ENCODE data around the gene SOAT2.
A peak's percentile ranks its signal among the peaks of the same experiment; 100 is the strongest.
"Not testable (repeated sequence)": the region's sequence is repeated elsewhere in the genome, so short reads cannot be mapped to it uniquely, and the experiment has no call there.

SOAT2 gene

DNA sequence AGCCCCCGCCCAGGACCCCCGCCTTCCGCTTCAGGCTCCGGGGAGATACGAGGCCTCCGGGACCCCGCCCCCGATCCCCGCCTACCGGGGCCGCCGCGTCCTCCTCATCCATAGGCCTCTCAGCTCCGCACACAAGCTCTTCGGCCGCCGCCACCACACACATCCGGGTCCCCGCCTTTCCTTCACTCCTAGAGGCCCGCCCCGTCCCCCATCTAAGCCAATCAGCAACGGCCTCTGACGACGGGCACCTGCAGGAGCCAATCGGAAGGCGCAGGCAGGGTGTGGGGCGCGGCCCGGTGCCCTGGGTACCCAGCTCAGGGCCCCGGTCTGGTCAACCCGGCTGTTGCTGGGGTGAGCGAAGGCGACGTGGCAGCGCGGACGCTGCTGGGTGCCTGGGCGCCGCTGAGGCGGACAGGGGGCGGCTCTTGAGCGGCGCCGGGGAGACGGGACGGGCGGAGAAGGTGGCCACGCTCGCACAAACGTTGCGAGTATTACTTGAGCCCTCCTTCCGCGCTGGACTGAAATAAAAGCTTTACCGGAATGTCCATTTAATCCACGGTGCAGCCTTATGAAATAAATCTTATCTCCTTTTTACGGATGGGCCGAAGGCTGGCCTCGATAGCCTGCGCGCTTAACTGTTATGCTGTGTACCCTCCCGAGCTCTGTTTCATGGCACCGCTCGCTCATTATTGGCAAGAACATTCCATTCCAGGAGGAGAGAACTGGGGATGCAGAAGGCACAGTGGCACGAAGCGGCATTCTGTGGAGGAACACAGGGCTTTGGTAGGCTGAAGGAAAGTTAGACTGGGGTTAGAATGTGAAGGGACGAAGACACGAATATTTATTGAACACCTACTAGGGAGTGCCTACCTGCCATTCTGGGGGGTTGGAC is 23.8 kb upstream of the SOAT2 start, which contains the start of gene SPRYD3:
TSS of gene SPRYD3 (minus strand) at position 165 of the 892 bp plus-strand sequence. CDS start at position 108, 57 bp downstream.
- peak; percentile 95 to 98 (median 95) for DNase-seq (ENCODE audit: low read depth in 2 of 3, low spot score in 1 of 3)

DNA sequence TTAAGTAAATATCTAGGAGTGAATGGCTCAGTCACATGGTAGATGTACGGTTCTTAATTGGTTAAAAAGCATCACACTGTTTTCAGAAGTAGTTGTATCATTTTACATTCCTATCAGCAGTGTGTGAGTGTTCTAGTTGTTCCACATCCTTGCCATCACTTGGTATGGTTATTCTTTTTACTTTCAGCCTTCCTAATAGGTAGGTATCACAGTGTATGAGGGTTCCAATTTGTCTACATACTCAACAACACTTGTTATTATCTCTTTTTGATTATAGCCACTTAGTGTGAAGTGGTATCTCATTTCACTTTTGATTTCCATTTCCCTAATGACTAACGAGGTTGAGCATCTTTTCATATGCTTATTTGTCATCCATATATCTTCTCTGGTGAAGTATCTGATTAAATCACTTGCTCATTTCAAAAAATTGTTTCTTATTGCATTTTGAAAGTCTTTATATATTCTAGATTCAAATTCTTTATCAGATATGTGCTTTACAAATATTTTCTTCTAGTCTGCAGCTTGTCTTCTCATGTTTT is 20.6 kb upstream of the SOAT2 start:
- DNase-seq (ENCODE audit: low read depth in 2 of 3, low spot score in 1 of 3) = no peak

DNA sequence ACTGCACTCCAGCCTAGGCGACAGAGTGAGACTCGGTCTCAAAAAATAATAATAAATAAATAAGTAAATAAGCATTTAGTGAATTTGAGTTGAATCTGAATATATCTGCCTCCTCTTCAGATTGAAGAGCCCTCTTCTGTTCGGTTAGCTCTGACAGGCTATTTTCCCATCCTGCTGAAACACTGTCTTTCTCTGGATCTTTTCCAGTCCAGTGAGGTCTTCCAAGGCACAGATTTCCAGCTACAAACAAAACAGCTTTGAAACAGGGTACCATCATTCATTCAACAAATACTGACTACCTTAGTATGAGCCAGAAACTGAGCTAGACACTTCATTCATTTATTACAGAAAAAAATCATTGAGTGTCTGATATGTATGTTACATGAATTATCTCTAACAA is 16.9 kb upstream of the SOAT2 start:
- DNase-seq (ENCODE audit: low read depth in 2 of 3, low spot score in 1 of 3) = no peak

DNA sequence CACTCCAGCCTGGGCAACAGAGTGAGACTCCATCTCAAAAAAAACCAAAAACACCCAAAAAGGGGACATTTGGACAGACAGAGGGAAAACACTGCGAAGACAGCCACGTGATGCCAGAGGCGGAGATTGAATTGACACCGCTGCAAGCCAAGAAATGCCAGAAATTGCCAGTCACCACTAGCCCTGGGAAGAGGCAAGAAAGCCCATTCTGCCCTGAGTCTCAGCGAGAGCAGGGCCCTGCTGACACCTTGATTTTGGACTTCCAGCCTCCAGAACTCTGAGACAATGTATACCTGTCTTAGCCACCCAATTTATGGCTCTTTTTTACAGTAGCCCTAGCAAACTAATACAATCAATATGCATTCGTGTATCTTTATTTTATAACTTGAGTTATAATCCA is 13.2 kb upstream of the SOAT2 start:
- DNase-seq (ENCODE audit: low read depth in 2 of 3, low spot score in 1 of 3) = no peak

GRCh38 chr12:53090554-53090953 is 12.7 kb upstream of the SOAT2 start:
- DNase-seq (ENCODE audit: low read depth in 2 of 3, low spot score in 1 of 3) = no peak

DNA sequence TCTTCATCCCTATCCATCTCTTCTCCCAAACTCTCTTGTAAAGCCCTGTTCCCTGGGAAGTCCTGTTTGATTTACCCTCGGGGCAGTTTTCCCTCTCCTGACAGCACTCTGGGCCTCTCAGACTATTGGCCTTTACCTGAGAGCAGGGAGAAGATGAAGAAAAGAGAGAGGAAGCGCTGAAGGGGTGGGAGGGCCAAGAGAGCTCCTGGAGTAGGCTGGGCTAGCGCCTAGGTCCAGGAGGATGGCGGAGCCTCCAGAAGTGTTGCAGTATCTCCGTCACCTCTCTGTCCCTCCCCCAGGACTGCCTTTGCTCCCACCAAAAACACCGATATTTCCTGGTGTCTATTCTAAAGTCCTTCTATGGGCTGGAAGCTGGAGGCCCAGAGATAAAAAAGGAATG is 11.5 kb upstream of the SOAT2 start:
- no peak for DNase-seq (ENCODE audit: low read depth in 2 of 3, low spot score in 1 of 3)

DNA sequence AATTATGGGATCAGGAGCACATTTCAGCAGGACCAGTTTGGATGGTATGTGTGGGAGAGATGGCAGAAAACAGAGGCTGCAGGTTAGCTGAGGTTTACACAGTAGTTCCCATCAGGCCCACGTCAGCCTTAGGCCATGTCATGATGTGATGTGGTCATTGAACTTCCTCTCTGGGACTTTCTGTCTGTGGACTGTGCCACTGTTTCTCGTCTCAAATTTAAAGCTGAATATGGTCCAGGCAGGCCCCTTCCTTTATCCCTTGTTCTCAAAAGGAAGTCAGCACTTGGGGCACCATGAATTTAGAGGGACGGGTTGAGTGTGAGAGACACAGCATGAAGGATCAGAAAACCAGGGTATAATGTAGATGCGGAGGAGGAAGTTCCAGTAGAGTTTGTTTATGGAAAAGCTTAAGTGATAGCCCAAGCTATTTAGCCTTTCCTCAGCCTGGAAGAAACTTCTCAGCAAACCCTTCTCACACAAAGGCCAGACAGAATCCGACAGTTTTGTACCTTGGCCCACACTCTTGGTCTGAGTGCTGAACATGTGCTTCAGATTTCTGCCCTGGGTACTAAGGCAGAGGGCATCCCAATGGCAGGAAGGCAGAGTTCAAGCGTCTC is 9.4 kb upstream of the SOAT2 start:
- DNase-seq (ENCODE audit: low read depth in 2 of 3, low spot score in 1 of 3) = no peak

GRCh38 chr12:53094394-53094787 is 8.9 kb upstream of the SOAT2 start:
- no peak for DNase-seq (ENCODE audit: low read depth in 2 of 3, low spot score in 1 of 3)

DNA sequence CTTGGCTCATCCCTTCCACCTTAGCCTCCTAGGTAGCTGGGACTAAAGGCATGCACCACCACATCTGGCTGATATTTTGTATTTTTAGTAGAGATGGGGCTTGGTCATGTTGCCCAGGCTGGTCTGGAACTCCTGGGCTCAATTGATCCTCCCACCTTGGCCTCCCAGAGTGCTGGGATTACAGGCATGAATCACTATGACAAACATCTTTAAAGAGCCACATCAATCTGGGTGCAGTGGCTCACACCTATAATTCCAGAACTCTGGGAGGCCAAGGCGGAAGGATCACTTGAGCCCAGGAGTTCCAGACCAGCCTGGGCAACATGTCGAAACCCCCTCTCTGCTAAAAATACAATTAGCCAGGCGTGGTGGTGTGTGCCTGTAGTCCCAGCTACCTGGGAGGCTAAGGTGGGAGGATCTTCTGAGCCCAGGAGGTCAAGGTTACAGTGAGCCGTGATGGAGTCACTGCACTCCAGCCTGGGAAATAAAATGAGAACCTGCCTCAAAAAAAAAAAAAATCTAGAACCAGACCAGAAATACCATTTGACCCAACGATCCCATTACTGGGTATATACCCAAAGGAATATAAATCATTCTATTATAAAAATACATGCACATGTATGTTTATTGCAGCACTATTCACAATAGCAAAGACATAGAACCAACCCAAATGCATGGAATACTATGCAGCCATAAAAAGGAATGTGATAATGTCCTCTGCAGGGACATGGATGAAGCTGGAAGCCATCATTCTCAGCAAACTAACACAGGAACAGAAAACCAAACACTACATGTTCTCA is 8.3 kb upstream of the SOAT2 start:
- DNase-seq (ENCODE audit: low read depth in 2 of 3, low spot score in 1 of 3) = not testable (repeated sequence)

DNA sequence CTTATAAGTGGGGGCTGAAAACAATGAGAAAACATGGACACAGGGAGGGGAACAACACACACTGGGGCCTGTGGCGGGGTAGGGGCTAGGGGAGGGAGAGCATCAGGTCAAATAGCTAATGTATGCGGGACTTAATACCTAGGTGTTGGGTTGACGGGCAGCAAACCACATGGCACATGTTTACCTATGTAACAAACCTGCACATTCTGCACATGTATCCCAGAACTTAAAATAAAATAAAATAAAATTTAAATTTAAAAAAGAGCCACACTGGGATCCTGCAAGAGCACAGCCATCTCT is 7.7 kb upstream of the SOAT2 start:
- not testable (repeated sequence) for DNase-seq (ENCODE audit: low read depth in 2 of 3, low spot score in 1 of 3)

DNA sequence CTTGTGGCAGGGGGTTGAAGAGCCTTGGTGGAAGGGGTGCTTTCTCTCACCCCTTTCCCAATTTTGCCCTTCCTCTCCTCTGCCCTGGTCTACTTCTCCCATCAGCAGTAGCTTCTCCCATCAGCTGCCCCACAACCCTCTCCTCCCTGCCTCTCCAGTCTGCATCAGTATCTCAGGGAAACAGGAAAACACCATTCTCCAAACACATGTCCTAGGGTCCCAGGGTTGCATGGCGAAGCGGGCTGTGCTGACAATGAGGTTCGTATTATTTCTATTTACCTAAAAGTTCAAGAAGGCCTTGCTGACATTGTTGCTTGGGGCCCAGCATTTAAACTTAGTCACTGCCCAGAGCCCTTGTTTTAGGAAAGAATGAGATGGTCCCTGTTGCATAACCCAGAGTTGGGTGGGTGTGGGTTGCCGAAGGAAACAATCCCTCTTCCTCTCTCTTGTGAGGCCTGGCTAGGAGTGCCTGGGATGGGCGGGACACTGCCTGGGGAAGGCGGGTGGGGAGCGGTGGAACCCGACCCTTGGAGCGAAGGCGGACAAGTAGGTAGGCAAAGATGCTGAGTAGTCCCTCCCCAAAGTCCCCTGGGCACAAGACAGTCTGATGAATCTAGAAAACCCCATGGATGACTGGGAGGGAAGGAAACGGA is 7.1 kb upstream of the SOAT2 start:
- DNase-seq (ENCODE audit: low read depth in 2 of 3, low spot score in 1 of 3) = no peak

- DNase-seq (ENCODE audit: low read depth in 2 of 3, low spot score in 1 of 3) = no peak
These were observed 6.5 kb upstream of the SOAT2 start for GRCh38 chr12:53096759-53097158.

GRCh38 chr12:53097207-53097563 is 6.1 kb upstream of the SOAT2 start:
- no peak for DNase-seq (ENCODE audit: low read depth in 2 of 3, low spot score in 1 of 3)

- DNase-seq (ENCODE audit: low read depth in 2 of 3, low spot score in 1 of 3) = peak in 2 of 3 donors; percentile 28 to 53
These were observed 5.5 kb upstream of the SOAT2 start, which contains the start of gene IGFBP6 for GRCh38 chr12:53097564-53098353. IGFBP6 (plus strand) TSS chr12:53097667; CDS start chr12:53097718, 51 bp downstream.

GRCh38 chr12:53098354-53098981 is 4.8 kb upstream of the SOAT2 start:
- peak in 1 of 3 donors; percentile 24 for DNase-seq (ENCODE audit: low read depth in 2 of 3, low spot score in 1 of 3)

DNA sequence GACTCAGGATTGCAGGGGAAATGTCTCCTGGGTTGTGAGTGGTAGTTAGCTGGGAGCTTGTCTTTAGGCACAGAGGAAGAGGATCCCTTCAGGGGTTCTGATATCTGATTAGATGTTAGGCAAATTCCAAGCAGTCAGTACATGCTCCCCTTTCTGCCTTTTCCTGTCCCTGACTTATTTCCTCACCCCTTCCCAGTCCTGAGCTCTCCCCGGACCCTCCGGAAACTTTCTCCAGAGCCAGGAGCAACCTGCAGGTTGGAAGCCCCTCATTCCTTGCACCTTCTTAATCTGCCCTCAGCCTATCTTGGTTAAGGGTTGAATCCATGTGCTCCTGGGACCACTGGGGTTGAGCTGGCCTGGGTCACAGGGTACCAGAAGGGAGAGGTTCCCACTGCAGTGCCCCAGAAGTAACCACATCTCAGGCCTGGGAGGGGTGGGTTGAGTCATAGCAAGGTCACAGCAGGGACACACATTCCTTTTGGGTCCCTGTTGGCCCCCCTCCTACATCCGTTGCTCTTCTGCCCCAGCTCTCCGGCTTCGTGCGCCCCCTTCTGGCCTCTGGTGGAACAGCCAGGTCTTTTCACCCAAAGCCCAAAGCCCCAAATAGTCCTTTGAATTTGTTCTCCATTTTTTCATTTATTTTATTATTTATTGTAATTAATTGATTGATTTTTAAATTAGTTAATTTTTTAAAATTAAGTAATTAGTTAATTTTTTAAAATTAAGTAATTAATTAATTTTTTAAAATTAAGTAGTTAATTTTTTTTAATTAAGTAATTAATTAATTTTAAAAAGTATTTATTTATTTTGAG is 4.0 kb upstream of the SOAT2 start:
- peak; percentile 83 to 94 (median 84) for DNase-seq (ENCODE audit: low read depth in 2 of 3, low spot score in 1 of 3)

DNA sequence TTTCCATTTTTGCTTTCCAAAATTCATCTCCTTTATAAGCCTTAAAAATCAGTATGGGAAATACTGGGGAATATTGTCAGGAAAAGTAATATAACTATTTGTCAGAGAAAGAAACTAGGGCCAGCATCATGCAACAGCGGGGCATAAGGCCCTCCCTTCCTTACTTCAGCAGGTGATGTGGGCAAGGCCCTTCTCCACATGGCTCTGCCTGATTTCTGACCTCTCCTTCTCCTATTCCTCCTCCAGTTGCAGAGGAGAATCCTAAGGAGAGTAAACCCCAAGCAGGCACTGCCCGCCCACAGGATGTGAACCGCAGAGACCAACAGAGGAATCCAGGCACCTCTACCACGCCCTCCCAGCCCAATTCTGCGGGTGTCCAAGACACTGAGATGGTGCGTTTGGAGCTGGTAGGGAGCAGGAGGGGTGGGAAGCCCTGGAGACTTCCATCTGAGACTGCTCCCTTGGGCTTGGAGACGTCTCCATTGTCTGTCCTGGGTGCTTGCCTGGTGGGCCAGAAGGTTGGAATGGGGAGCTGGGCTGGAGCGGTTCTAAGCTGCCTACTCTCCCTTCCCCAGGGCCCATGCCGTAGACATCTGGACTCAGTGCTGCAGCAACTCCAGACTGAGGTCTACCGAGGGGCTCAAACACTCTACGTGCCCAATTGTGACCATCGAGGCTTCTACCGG is 2.7 kb upstream of the SOAT2 start:
- no peak for DNase-seq (ENCODE audit: low read depth in 2 of 3, low spot score in 1 of 3)

- DNase-seq (ENCODE audit: low read depth in 2 of 3, low spot score in 1 of 3) = no peak
These were observed 2.0 kb upstream of the SOAT2 start for GRCh38 chr12:53101266-53101665.

All from stimulated activated CD4-positive, alpha-beta T cell treated with anti-CD3 and anti-CD28 coated beads, Interleukin-12 subunit alpha, Interleukin-12 subunit beta, amount 100 ng/mL, for 48 hours (primary cell).